GM10266 (cell line): ENCODE results near the gene ZNF581.
A peak's percentile ranks its signal among the peaks of the same experiment; 100 is the strongest.

ENCODE experiments used
- DNase-seq: peaks from one replicate; pipeline ENCODE4 v3.0.0; 2012; ENCODE audit errors: extremely low spot score
- CTCF ChIP-seq: IDR thresholded peaks from 2 replicates; pipeline ENCODE4 v1.5.1; 2012; ENCODE audit warnings: mild to moderate bottlenecking, low read depth; ENCODE audit not compliant: control insufficient read depth, insufficient read depth; ENCODE audit errors: missing control alignments

ZNF581 gene

DNA sequence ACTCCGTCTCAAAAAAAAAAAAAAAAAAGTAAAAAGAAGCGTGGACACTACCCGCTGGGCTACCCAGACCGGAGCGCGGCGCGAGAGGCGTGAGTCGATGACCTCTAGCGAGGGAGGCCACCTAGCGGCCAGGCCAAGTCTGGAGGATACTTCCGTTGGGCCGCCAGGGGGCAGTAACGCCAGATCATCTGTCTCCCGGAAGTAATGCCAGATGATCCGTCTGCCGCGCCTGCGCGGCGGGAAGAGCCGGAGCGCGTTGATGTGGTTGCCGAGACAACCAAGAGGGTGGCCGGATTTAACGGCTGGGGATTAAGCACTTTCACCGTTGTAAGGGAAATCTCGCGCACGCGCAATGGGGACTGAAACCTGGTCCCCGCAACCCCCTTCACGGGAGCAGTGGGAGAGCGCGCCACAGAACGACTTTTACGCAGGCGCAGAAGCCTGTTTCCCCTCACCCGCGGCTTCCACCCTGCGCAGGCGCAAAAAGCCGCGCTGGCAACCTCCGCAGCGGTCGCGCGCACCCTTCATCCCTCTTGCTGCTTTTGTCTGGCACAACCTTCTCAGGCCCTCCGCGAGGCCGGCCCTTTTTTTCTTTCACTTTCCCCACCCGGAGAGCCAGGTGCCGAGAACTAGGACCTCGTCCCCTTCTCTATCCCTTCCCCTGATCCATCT, 10.3 kb downstream of the ZNF581 start:
- peak; percentile 96 for DNase-seq
- peak; percentile 100 for TF ChIP-seq CTCF

- peak; percentile 96 for DNase-seq
- no peak for TF ChIP-seq CTCF
Observed at GRCh38 chr19:55654323-55654867, 10.9 kb downstream of the ZNF581 start.

DNA sequence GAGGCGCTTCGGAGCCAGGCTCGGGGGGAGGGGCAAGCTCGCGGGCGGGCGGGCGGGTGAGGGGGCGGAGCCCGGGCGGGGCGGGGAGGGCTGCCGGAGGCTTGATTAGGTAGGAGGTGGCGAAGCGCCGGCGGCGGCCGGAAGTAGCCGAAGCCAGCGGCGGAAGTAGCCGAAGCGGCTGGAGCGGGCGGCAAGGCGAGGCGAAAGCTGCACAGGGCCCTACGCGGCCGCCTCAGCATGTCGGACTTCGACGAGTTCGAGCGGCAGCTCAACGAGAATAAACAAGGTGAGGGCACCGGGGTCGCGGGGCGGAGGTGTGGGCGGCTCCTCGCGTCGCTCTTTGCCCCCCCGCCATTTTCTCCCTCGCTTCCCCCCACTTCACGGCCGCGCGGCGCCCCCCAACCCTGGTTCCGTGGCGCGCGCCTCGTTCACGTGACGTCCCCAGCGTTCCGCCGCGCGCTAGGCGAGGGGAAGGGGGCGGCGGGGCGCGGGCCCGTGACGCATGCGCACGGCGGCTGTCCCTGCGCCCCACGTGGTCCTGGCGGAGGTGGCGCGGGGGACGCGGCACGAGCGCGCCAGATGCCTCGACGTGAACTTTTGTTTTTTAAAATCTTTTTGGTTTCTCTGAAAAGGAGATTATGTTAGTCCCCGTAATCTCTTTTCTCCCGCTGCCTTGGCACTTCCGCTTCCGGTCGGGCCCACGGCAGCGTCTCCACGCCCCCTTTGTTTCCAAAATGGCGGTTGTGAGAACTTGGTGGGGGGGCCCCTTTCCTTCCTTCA, 11.6 kb downstream of the ZNF581 start, which contains the start of gene U2AF2:
Gene U2AF2 (plus strand): TSS at position 168 of the 780 bp plus-strand sequence. CDS start 70 bp downstream, at position 238.
- peak; percentile 98 for DNase-seq
- no peak for TF ChIP-seq CTCF

- TF ChIP-seq CTCF = no peak
- no peak for DNase-seq
Observed at GRCh38 chr19:55655648-55656040, 12.2 kb downstream of the ZNF581 start.

DNA sequence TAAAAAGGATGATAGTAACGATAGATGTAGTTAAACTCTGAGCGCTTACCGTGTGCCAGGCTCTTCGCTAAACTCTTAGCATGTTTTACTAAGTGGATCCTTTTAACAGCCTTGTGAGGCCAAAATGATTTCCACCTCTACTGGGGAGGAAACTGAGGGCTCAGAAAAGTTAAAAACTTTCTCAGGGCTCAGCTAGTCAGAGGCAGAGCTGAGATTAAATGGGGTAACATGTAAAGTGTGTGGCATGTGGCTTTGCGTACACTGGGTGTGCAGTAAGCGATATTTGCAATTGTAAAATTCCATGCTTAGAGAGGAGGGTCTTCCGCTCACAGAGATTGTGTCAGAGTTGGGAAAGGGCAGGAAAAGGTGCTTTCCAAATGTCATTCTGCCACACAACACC, 13.1 kb downstream of the ZNF581 start:
- no peak for TF ChIP-seq CTCF

DNA sequence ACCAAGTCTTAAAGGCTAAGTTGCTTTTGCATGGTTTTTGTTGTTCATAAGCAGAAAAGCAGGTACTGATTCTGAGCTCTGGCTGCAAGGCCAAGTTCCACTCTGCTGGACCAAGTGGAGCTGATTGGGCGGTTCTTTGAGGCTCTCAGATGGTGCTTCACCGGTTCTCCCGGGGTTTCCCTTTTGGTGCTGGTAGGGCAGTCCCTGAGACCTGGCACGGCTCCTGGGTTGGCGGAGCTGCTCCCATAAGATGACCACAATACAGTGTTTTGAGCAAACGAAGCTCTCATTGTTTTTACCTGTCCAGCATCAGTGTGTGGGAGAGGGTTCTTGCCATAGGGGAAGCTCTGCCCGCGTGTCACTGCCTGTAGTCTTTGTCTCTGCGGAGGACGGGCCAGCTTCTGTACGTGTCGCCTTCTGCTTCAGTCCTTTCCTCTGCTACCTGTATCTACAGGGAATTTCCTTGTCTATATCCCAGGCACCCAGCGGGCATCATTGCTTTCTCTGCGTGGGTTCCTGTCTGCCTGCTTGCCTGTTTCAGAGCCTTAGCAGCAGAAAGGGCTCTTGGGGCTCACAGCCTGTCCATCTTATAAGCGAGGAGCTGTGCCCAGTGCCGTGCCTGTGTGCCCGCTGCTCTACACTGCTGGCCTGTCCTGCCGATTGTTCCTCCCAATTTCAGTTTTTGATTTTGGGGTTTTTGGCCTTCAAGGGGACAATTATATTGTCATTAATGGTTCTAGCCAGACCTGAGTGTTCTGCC, 13.7 kb downstream of the ZNF581 start:
- no peak for TF ChIP-seq CTCF
- DNase-seq = no peak

More for the DNA sequence above, 13.1 kb downstream of the ZNF581 start:
- no peak for DNase-seq
